CD14-positive monocyte (primary cell): Measurements from ENCODE around the gene OR14I1. TPM values are rescaled to one million over a fixed set of nuclear protein-coding genes. Genes with fewer than 3 reads are reported as not detected.

Experiments
- polyA plus RNA-seq, 3 donors: library from polyadenylated mRNA; depleted of rRNA in 1 of 3; unstranded in 2 of 3; stranded (reverse) in 1 of 3; fragments of 300-500 nt in 2 of 3; fragments of >200 nt in 1 of 3; fragmentation: Illumina TruSeq in 2 of 3; gene quantifications; 1 replicate in 2 of 3; 2 replicates in 1 of 3; pipeline ENCODE4 v1.2.3, GENCODE V29; 2012 to 2021
- small RNA-seq: library from RNA; depleted of rRNA; stranded (forward); fragments of <200 nt; gene quantifications from one replicate; pipeline ENCODE3, GENCODE V24; 2012; ENCODE audit warnings: low read depth; ENCODE audit not compliant: insufficient read length

Gene OR14I1
- polyA plus RNA-seq, 3 donors = not detected

Small RNA genes lying within 50 kb of the gene (small RNA-seq; reads per million reads assigned to genes)
- not detected for gene AHCYP8

Other genes starting within 250 kb of the OR14I1 start
- gene OR2T3, start 229.4 kb downstream of the OR14I1 start, polyA plus RNA-seq = under 1 TPM in 1 of 3 donors, not detected in 2; 0.08 TPM
- gene OR2T5, start 214.2 kb downstream of the OR14I1 start, polyA plus RNA-seq = not detected
- not detected for gene OR2G6, start 194.7 kb downstream of the OR14I1 start, polyA plus RNA-seq
- not detected for gene OR2T29, start 140.0 kb downstream of the OR14I1 start, polyA plus RNA-seq
- gene OR2T34, start 128.0 kb downstream of the OR14I1 start, polyA plus RNA-seq = not detected
- gene OR2T10, start 105.1 kb downstream of the OR14I1 start, polyA plus RNA-seq = not detected
- not detected for gene OR2T11, start 67.7 kb downstream of the OR14I1 start, polyA plus RNA-seq
- gene OR2T35, start 57.5 kb downstream of the OR14I1 start, polyA plus RNA-seq = not detected
- gene OR2T27, start 47.2 kb downstream of the OR14I1 start, polyA plus RNA-seq = not detected
- under 1 TPM in 1 of 3 donors, not detected in 2; 0.17 TPM for gene LYPD8, start 53.0 kb upstream of the OR14I1 start, polyA plus RNA-seq
- gene SH3BP5L, start 123.1 kb upstream of the OR14I1 start, polyA plus RNA-seq = 10 to 100 TPM in 1 of 3 donors, 1 to 10 TPM in 2; 4.0 to 15.7 (median 4.3) TPM
- gene ZNF672, start 135.5 kb upstream of the OR14I1 start, polyA plus RNA-seq = 10 to 100 TPM; 21.2 to 23.9 (median 23.4) TPM
- 10 to 100 TPM in 1 of 3 donors, 1 to 10 TPM in 2; 2.2 to 59.0 (median 2.4) TPM for gene ZNF692, start 156.3 kb upstream of the OR14I1 start, polyA plus RNA-seq
- 1 to 10 TPM; 2.9 to 7.1 (median 3.9) TPM for gene PGBD2, start 203.5 kb upstream of the OR14I1 start, polyA plus RNA-seq